Stimulated activated CD8-positive, alpha-beta memory T cell treated with anti-CD3 and anti-CD28 coated beads, Interleukin-2, amount 100 ng/mL, for 1 hour (primary cell): ENCODE data around the gene TANK.
"Not testable (repeated sequence)": the region's sequence is repeated elsewhere in the genome, so short reads cannot be mapped to it uniquely, and the experiment has no call there.

Source experiments
- DNase-seq, 2 donors: peaks; one replicate each; pipeline ENCODE4 v3.0.0-alpha.2; 2020; ENCODE audit warnings: low read depth in 2 of 2

Gene TANK

GRCh38 chr2:161160226-161161073 is at the start of gene TANK:
Gene TANK, plus strand, starts transcription at chr2:161160428. Its CDS starts 19,235 bp downstream, at chr2:161179663.
- DNase-seq, result peak; percentile 73 to 79

- no peak for DNase-seq
These were observed 48.7 kb upstream of the TANK start for GRCh38 chr2:161111531-161111930.

GRCh38 chr2:161112908-161113307 is 47.3 kb upstream of the TANK start:
- DNase-seq, result no peak

- no peak for DNase-seq
These were observed 46.3 kb upstream of the TANK start for GRCh38 chr2:161113693-161114575.

- no peak for DNase-seq
These were observed 45.0 kb upstream of the TANK start for GRCh38 chr2:161115205-161115604.

- DNase-seq, result no peak
These were observed 44.4 kb upstream of the TANK start for GRCh38 chr2:161115605-161116380.

GRCh38 chr2:161116509-161116908 is 43.7 kb upstream of the TANK start:
- no peak for DNase-seq

- DNase-seq, result no peak
These were observed 42.7 kb upstream of the TANK start for GRCh38 chr2:161117506-161117905.

GRCh38 chr2:161118722-161119121 is 41.5 kb upstream of the TANK start:
- no peak for DNase-seq

GRCh38 chr2:161119483-161119882 is 40.7 kb upstream of the TANK start:
- DNase-seq, result no peak

- no peak for DNase-seq
These were observed 39.5 kb upstream of the TANK start for GRCh38 chr2:161120775-161121174.

GRCh38 chr2:161121622-161122021 is 38.6 kb upstream of the TANK start:
- DNase-seq, result no peak

GRCh38 chr2:161122772-161123530 is 37.3 kb upstream of the TANK start:
- DNase-seq, result no peak

- DNase-seq, result no peak
These were observed 36.6 kb upstream of the TANK start for GRCh38 chr2:161123531-161124030.

GRCh38 chr2:161124201-161124600 is 36.0 kb upstream of the TANK start:
- DNase-seq, result no peak

- no peak for DNase-seq
These were observed 31.3 kb upstream of the TANK start for GRCh38 chr2:161128885-161129284.

GRCh38 chr2:161130354-161130753 is 29.9 kb upstream of the TANK start:
- no peak for DNase-seq

GRCh38 chr2:161131074-161131680 is 29.1 kb upstream of the TANK start:
- DNase-seq, result no peak

- DNase-seq, result no peak
These were observed 28.4 kb upstream of the TANK start for GRCh38 chr2:161131804-161132203.

- DNase-seq, result not testable (repeated sequence)
These were observed 27.8 kb upstream of the TANK start for GRCh38 chr2:161132384-161132783.

- DNase-seq, result no peak
These were observed 26.9 kb upstream of the TANK start for GRCh38 chr2:161133366-161133765.
